ENCODE data around the gene CCNA1. TPM values are rescaled to one million over a fixed set of nuclear protein-coding genes. Genes with fewer than 3 reads are reported as not detected.

The CCNA1 gene
- polyA plus RNA-seq, 1 donor from 2014 or later, result 13.8 TPM

DNA sequence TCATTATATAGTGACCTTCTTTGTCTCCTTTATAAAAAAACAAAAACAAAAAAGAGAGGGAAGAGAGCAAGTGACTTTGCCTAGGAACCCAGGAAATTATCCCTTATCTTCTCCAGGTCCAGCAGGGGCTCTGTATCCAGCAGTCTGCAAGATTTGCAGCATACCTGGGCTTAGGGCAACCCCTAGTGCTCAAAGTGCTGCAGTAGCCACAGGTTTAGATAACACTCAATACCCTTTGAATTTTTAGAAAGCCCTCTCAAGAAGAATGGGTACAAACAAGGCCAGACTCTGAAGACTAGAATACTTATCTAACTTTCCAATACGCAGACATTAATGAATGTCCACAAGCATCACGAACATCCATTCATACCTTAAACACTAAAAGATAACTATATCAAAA lies 43.2 kb downstream of the CCNA1 start:
- H3K36me3 ChIP-seq (ENCODE audit: insufficient read depth, low read length), result no peaks in the 10 kb centered on the region
- no peak overlapping the region for H3K4me2 ChIP-seq (ENCODE audit: low read length)
- no peaks in the 10 kb centered on the region for H3K79me2 ChIP-seq (replicated peaks; ENCODE audit: insufficient read depth, low read length)
- H4K20me1 ChIP-seq (ENCODE audit: insufficient read depth), result no peaks in the 10 kb centered on the region
- no peaks in the 10 kb centered on the region for H3K9me3 ChIP-seq (ENCODE audit: low read length)
- no peak overlapping the region for H3K27ac ChIP-seq (ENCODE audit: low read length)
- H2AFZ ChIP-seq (ENCODE audit: low read depth, low read length), result no peak overlapping the region
- H3K4me3 ChIP-seq (ENCODE audit: low read length), result no peak overlapping the region
- TF ChIP-seq, protein P1, sequence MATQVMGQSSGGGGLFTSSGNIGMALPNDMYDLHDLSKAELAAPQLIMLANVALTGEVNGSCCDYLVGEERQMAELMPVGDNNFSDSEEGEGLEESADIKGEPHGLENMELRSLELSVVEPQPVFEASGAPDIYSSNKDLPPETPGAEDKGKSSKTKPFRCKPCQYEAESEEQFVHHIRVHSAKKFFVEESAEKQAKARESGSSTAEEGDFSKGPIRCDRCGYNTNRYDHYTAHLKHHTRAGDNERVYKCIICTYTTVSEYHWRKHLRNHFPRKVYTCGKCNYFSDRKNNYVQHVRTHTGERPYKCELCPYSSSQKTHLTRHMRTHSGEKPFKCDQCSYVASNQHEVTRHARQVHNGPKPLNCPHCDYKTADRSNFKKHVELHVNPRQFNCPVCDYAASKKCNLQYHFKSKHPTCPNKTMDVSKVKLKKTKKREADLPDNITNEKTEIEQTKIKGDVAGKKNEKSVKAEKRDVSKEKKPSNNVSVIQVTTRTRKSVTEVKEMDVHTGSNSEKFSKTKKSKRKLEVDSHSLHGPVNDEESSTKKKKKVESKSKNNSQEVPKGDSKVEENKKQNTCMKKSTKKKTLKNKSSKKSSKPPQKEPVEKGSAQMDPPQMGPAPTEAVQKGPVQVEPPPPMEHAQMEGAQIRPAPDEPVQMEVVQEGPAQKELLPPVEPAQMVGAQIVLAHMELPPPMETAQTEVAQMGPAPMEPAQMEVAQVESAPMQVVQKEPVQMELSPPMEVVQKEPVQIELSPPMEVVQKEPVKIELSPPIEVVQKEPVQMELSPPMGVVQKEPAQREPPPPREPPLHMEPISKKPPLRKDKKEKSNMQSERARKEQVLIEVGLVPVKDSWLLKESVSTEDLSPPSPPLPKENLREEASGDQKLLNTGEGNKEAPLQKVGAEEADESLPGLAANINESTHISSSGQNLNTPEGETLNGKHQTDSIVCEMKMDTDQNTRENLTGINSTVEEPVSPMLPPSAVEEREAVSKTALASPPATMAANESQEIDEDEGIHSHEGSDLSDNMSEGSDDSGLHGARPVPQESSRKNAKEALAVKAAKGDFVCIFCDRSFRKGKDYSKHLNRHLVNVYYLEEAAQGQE (IDR thresholded peaks at IDR 0.05; ENCODE audit: borderline replicate concordance), result no peak
- TF ChIP-seq EP300 (conservative IDR thresholded peaks at IDR 0.05; ENCODE audit: poor library complexity, severe bottlenecking) (no peak), MXI1 (conservative IDR thresholded peaks at IDR 0.05; ENCODE audit: poor library complexity, severe bottlenecking) (no peak), TAF1 (IDR thresholded peaks at IDR 0.05; ENCODE audit: low read depth) (no peak), RAD21 (conservative IDR thresholded peaks at IDR 0.05) (no peak), SMC3 (conservative IDR thresholded peaks at IDR 0.05; ENCODE audit: poor library complexity) (no peak), POLR2AphosphoS5 (IDR thresholded peaks at IDR 0.05) (no peak), EZH2 (IDR thresholded peaks at IDR 0.05; ENCODE audit: borderline replicate concordance, insufficient read depth, low read length, poor library complexity, severe bottlenecking) (no peak)
- TF ChIP-seq, protein P2, sequence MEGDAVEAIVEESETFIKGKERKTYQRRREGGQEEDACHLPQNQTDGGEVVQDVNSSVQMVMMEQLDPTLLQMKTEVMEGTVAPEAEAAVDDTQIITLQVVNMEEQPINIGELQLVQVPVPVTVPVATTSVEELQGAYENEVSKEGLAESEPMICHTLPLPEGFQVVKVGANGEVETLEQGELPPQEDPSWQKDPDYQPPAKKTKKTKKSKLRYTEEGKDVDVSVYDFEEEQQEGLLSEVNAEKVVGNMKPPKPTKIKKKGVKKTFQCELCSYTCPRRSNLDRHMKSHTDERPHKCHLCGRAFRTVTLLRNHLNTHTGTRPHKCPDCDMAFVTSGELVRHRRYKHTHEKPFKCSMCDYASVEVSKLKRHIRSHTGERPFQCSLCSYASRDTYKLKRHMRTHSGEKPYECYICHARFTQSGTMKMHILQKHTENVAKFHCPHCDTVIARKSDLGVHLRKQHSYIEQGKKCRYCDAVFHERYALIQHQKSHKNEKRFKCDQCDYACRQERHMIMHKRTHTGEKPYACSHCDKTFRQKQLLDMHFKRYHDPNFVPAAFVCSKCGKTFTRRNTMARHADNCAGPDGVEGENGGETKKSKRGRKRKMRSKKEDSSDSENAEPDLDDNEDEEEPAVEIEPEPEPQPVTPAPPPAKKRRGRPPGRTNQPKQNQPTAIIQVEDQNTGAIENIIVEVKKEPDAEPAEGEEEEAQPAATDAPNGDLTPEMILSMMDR (IDR thresholded peaks at IDR 0.05; ENCODE audit: poor library complexity, severe bottlenecking), result no peak
- no peak overlapping the region for H3K9ac ChIP-seq (ENCODE audit: low read length)
- no peaks in the 10 kb centered on the region for H3K9me2 ChIP-seq (ENCODE audit: insufficient read depth, low read length)
- no peaks in the 10 kb centered on the region for H3F3A ChIP-seq (ENCODE audit: insufficient read depth, low read length, poor library complexity, severe bottlenecking)
- H3K27me3 ChIP-seq (ENCODE audit: insufficient read depth, low read depth, low read length), result no peaks in the 10 kb centered on the region

DNA sequence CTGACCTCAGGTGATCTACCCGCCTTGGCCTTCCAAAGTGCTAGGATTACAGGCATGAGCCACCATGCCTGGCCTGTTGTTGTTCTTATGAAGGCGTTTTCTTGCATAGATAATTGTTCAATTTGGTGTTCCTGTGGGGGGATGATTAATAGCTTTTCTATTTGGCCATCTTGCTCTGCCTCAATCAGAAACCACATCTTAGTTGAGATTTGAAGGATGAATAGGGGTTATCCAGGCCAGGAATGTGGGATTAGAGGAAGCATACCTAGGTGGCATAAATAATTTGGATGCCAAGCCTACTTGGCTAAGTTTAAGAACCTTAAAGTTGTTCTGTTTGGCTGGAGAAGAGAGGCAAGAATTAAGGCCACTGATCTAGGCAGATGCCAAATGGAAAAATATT lies 44.4 kb downstream of the CCNA1 start:
- no peak overlapping the region for H3K4me3 ChIP-seq (ENCODE audit: low read length)
- no peaks in the 10 kb centered on the region for H3K79me2 ChIP-seq (replicated peaks; ENCODE audit: insufficient read depth, low read length)
- no peaks in the 10 kb centered on the region for H3K27me3 ChIP-seq (ENCODE audit: insufficient read depth, low read depth, low read length)
- H3K27ac ChIP-seq (ENCODE audit: low read length), result no peak overlapping the region
- H4K20me1 ChIP-seq (ENCODE audit: insufficient read depth), result no peaks in the 10 kb centered on the region
- H3K36me3 ChIP-seq (ENCODE audit: insufficient read depth, low read length), result no peaks in the 10 kb centered on the region
- TF ChIP-seq POLR2AphosphoS5 (IDR thresholded peaks at IDR 0.05), result no peak
- TF ChIP-seq EZH2 (IDR thresholded peaks at IDR 0.05; ENCODE audit: borderline replicate concordance, insufficient read depth, low read length, poor library complexity, severe bottlenecking), result no peak
- TF ChIP-seq, protein P1 (IDR thresholded peaks at IDR 0.05; ENCODE audit: borderline replicate concordance), result no peak
- no peak for TF ChIP-seq MXI1 (conservative IDR thresholded peaks at IDR 0.05; ENCODE audit: poor library complexity, severe bottlenecking)
- no peak for TF ChIP-seq SMC3 (conservative IDR thresholded peaks at IDR 0.05; ENCODE audit: poor library complexity)
- no peak for TF ChIP-seq EP300 (conservative IDR thresholded peaks at IDR 0.05; ENCODE audit: poor library complexity, severe bottlenecking)
- TF ChIP-seq, protein P2 (IDR thresholded peaks at IDR 0.05; ENCODE audit: poor library complexity, severe bottlenecking), result no peak
- no peak for TF ChIP-seq TAF1 (IDR thresholded peaks at IDR 0.05; ENCODE audit: low read depth)
- TF ChIP-seq RAD21 (conservative IDR thresholded peaks at IDR 0.05), result no peak
- no peak overlapping the region for H2AFZ ChIP-seq (ENCODE audit: low read depth, low read length)
- no peak overlapping the region for H3K4me2 ChIP-seq (ENCODE audit: low read length)
- no peak overlapping the region for H3K9ac ChIP-seq (ENCODE audit: low read length)
- H3K9me3 ChIP-seq (ENCODE audit: low read length), result no peaks in the 10 kb centered on the region
- H3K9me2 ChIP-seq (ENCODE audit: insufficient read depth, low read length), result no peaks in the 10 kb centered on the region
- H3F3A ChIP-seq (ENCODE audit: insufficient read depth, low read length, poor library complexity, severe bottlenecking), result no peaks in the 10 kb centered on the region

All from neural cell (in vitro differentiated cells).